T follicular helper cell (primary cell): ENCODE measurements around the gene POLD4.

ENCODE experiments used
- DNase-seq: peaks from one replicate; pipeline ENCODE4 v3.0.0-alpha.2; 2020; ENCODE audit warnings: low read depth

POLD4 gene

DNA sequence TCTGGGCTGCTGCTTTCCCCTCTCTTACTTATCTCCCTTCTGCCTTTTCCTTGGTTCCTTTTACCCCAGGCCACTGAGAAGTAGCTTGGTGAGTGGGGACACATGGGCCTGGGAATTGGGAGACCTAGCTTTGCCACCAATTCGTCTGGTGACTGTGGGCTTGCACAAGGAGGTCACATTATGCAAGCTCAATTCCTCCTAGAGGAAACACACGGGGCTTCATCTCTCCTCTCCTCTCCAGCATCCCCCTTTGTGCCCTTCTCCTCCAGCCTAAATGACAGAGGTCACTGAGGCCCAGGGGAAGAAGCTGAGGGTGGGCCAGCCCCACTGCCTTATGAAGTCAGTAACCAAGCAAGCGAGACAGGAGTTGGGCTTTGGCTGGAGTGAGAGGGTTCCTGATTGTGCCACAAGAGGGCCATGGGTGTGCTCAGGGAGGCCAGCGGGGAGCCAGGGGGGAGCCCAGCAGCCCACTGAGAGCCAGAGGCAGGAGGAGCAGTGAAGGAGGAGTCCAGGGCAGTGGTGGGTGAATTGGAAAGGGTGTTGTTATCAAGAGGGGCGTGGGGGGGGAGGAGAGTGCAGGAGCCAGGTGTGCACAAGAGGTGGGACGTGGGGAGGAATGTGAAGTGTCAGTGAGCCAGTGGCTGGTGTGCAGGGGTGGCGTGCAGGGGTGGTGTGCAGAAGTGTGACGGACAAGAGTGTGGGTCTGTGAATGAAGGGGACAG is 18.0 kb upstream of the POLD4 start:
- DNase-seq = no peak

GRCh38 chr11:67370351-67371076 is 17.2 kb upstream of the POLD4 start:
- DNase-seq = no peak

GRCh38 chr11:67369801-67370284 is 16.5 kb upstream of the POLD4 start:
- DNase-seq = no peak

DNA sequence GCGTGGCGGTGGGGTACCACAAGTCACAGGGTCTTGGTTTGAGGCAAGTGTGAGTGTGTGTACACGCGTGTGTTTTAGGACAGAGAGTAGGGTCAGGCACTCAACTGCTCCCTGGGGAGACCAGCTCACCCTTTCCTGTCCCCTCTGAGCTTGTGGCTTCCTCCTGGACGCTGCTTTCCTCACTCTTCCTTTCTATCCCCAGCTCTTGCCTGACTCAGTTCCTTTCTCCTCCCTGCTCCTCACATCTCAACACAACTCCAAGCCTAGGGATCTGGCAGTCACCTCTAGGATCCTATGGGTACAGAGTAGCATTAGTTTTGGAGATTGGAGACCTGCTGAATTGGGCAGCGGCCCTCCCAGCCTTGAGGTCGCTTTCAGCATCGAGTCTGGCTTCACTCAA is 15.9 kb upstream of the POLD4 start:
- DNase-seq = no peak

DNA sequence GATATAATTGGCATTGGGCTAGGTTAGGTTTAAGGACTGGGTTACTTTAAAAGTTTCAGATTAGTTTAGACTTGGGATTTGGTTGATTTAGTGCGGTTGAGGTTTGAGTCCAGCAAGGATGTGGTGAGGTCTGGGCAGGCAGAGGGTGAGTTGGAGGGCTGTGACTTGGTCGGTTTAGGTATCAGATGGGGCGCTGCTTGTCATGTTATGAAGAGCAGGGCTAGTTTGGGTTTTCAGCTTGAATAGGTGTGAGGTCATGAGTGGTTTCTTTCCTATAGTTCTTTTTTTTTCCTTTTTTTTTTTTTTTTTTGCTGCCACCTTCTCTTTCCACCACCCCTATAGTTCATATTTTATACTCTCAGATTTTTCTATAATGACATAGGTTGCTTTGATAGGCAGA is 15.3 kb upstream of the POLD4 start:
- DNase-seq = no peak

- no peak for DNase-seq
These were observed 14.4 kb upstream of the POLD4 start for GRCh38 chr11:67367761-67368227.

- DNase-seq = no peak
These were observed 13.8 kb upstream of the POLD4 start for GRCh38 chr11:67366961-67367760.

DNA sequence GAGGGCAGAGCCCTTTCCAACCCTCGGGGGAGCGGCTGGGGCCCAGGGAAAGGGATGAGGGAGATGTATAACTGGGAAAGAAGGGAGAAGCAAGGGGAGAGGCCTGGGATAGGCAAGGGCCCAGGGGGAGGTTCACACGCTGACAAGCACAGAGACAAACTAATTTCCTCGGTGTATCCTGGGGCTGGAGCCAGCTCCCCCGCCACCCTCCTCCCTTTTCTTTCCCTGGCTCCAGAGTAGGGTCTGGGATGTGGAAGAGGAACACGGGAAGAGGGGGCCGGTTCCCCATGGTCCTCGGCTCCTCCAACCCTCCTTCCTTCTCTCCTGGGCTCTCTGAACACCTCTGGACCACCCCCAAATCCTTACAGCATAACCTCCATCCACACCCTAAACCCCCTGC is 13.2 kb upstream of the POLD4 start:
- no peak for DNase-seq

DNA sequence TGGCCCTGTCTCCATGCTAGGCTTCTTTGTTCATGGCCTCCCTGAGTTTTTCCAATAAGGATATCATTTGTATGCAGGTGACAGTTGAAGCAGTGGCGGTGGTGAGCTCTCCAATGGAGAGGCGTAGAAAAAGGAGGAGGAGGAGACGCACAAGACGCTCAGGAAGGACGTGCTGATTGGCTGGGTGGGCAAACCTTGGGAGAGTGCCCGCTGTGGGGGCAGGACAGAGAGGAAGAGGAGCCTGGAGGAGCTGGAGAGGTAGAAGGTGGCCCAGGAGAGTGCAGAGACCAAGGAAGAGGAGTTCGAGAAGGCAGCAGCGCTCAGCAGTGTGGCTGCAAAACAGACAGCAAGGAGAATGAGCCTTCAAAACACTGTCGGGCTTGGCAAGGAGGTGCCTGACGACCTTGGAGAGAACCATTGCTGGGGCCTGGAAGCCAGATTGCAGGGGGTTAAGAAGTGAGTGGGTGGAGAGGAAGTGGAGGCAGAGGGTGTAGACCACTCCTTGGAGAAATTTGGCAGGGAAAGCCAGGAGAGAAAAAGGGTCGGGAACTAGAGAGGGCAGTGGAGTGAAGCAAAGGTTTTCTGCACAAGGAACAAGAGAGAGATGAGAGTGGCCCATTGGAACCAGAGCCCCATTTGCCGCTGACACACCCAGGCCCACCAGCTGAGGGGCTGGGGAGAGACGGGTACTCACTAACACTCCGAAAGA is 12.5 kb upstream of the POLD4 start:
- no peak for DNase-seq

DNA sequence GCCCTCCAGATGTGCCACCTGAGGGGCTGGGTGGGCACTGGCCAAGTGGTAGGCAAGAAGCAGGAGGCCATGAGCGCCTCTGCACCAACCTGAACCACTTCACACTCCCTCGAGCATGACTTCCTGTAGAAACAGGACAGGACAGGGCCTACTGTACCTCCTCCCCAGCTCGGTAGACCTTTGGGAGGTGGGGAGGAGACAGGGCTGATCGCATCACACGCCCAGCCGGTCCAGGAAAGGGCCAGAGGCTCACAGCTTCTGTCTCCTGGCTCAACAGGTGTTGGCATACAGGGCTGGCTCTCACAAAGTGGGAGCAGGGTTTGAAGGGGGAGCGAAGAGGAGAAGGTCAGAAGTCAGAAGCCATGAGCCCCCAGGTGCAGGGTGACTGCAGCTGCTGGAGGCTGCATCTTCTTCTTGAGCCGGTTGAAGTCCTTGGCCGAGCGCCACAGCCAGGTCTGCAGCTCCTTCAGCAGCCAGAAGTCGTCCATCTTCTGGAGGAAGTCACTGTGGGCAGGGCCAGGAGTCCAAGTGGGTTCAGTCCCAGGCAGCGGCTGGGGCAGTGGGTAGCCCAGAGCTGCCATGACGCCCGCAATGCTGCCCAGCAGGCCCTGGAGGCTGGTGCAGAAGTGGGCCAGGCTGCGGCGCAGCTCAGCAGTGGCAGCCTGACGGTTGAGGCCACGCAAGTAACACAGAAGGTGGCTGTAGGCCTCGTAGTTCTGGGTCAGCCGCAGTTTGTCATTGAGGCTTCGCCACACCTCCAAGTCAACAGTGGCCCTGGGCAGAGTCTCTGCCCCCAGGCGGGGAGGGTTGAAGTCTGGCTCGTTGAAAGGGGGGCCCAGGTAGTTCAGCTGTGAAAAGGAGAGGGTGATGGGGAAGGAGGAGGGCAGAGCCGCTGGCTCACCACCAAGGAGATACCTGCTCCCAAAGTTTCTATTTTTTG is 11.7 kb upstream of the POLD4 start:
- DNase-seq = no peak

GRCh38 chr11:67364169-67364568 is 10.8 kb upstream of the POLD4 start:
- no peak for DNase-seq

GRCh38 chr11:67357831-67358670 is 4.7 kb upstream of the POLD4 start:
- no peak for DNase-seq

DNA sequence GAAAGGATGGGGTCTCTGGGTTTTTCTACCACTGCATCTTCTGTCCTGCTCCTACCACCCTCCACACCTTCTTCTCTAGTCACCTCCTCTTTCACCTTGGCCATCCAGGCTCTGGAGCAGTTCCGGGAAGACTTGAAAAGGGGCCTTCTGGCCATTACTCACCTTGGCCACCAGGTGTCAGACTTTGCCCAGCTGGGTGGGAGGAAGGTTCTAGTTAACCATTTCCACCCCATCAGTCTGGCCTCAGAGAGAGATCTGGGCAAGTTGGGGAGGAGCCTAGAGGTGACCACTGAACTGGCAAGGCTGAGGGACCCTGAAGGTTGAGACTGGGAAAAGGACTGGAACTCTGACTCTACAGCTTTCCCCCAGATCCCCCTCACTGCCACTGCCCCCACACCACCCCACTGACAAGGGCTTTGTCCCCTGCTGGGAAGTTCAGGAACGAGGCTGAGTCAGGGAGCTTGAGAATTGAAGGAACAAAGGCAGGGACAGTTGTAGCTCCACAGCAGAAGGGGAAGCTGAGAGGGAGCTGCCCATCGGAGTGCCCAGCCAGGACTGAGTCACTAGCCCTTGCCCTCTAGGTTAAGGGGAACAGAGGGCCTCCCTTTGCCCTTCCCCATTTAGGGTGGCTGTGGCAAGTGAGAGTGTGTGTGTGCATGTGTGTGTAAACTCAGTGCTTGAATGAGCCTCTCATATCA is 3.7 kb upstream of the POLD4 start:
- peak; percentile 54 for DNase-seq

DNA sequence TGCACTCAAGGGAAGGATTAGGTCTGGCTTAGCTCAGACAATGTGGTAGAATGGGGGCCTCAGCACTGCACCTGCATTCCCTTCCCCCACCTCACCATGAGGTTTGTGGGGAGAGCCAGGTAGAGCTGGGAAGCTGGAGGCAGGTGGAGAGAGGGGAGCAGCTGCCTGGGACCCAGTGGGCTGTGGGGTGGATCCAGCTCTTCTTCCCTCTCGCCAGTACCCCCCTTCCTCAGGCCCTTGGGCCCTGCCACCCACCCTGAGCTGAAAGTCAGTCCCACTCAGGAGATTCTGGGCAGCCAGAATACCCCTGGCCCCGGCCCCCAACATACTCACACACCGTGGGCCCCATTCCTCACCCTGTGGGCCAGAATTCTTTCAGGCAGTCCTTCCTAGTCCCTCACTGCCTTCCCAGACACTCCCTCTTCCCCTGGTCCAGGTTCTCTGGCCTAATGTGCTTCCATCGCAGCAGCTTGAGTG is 3.1 kb upstream of the POLD4 start:
- DNase-seq = no peak

- no peak for DNase-seq
These were observed 2.5 kb upstream of the POLD4 start for GRCh38 chr11:67355794-67356386.

DNA sequence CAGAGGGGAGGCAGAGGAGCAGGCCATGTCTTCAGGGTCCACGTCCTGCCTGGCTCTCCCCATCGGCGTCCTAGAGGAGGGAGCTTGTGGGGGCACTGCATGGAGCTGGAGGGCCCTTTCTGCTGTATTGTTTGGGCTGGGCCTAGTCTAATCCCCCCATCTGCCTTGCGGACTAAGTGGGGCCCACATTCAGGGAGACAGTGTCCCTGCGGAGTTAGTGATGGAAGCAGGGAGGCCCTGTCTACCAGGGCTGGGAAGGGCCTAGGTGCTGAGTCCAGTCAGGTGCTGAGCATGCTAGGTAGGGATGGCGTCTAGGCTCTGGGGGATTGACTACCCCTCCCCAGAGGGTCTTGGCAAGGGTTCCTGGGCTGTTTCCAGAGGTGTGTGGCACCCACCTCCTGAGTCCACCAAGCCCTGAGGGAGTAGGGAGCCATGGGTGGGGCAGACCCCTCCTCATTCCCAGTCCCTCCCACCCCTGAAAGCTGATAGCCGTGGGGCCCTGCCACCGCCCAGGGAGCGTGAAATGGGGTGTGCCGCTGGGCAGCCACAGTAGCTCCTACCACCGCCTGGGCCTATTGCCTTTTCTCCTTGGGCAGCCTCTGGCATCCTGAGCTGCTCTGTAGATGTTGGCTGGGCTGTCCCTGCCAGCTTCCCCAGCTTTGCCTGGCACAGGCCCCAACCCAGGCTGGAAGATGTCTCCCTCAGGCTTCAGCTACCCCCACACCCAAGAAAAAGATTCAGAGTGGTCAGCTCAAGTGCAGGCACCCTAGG is 1.9 kb upstream of the POLD4 start:
- DNase-seq = no peak

DNA sequence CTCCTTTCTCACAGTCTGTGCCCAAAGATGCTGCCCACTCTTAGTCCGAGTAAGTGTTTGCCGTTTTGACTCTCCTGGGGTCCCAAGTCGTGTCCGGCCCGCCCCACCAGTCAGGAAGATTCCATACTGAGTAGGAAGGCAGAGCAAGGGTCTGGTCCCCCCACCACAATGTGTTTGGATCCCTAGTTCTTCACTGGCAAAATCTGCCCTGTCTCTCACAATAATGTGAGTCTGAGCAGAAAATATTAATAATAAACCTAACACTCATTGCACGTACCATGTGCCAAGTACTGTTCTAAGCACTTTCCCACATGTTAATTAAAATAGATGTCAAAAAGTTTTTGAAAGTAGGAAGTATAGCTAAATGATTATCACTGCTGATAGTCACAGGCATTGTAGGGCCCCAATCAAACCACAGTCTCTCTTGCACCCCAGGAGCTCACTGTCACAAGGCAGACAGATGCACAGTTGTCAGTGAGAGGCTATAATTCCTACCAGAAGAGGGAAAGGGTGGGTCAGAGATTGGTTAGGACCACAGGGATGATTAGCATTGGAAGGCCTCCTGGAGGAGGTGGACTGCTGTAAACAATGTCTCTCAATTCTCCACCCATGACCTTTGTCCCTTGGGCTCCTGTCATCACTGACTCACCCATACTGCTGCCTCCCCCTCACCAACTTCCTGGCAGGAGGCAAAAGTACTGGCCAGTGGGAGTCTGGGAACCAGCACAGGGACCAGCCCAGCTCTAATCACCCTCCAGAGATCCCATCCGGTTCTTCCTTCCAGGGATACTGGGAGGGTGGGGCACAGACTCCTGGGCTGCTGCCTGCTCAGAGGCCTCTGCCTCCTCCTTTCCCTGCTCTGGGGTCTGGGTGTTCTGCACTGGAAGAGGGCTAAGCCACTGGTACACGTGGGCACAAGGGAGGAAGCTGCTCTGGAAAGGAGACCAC is 1.0 kb upstream of the POLD4 start:
- DNase-seq = no peak
